Fibroblast of lung (primary cell): ENCODE data around the gene SLC35F3.

Experiments
- CTCF ChIP-seq, 2 donors: IDR thresholded peaks in 1 of 2; conservative IDR thresholded peaks in 1 of 2; 1 replicate in 1 of 2; 2 replicates in 1 of 2; pipeline ENCODE4 v1.5.1; 2011 to 2012; ENCODE audit warnings: low read length in 2 of 2, control low read depth in 1 of 2, inconsistent platforms in 1 of 2, low read depth in 1 of 2, mild to moderate bottlenecking in 1 of 2
- EZH2 ChIP-seq: IDR thresholded peaks from 2 replicates; pipeline ENCODE4 v1.5.1; 2012; ENCODE audit warnings: low read length, control low read depth, mild to moderate bottlenecking; ENCODE audit errors: missing control alignments

- TF ChIP-seq CTCF (conservative IDR thresholded peaks at IDR 0.05 in 1 of 2, IDR thresholded peaks at IDR 0.05 in 1 of 2; ENCODE audit: low read depth in 1 of 2, low read length in 2 of 2) (no peak), EZH2 (no peak)
Measured at GRCh38 chr1:233990486-233990885, 86.0 kb downstream of the SLC35F3 start.
